Upper lobe of right lung (tissue), 1 donor: ENCODE results near the gene LAMC1. TPM values are rescaled to one million over a fixed set of nuclear protein-coding genes. Genes with fewer than 3 reads are reported as not detected.

Experiments used
- ATAC-seq: fragments of 200-7000 bp; cut with Tn5 transposase; one replicate; pipeline ENCODE4 v1.9.1; 2020; ENCODE audit warnings: mild to moderate bottlenecking, moderate library complexity
- DNase-seq: peaks from one replicate; pipeline ENCODE4 v3.0.0-alpha.2; 2020
- H3K27ac ChIP-seq: fragments of 200-600 bp; one replicate; pipeline ENCODE4 v1.8.0; 2022
- H3K27me3 ChIP-seq: fragments of 200-600 bp; one replicate; pipeline ENCODE4 v1.8.0; 2022; ENCODE audit warnings: mild to moderate bottlenecking
- H3K36me3 ChIP-seq: fragments of 200-600 bp; one replicate; pipeline ENCODE4 v1.8.0; 2022
- H3K4me1 ChIP-seq: fragments of 200-600 bp; one replicate; pipeline ENCODE4 v1.8.0; 2022
- H3K4me3 ChIP-seq: fragments of 200-600 bp; one replicate; pipeline ENCODE4 v1.8.0; 2022; ENCODE audit warnings: mild to moderate bottlenecking
- H3K9me3 ChIP-seq: fragments of 200-600 bp; one replicate; pipeline ENCODE4 v1.8.0; 2022
- CTCF ChIP-seq: fragments of 200-600 bp; IDR thresholded peaks from one replicate; pipeline ENCODE4 v1.8.0; 2022; ENCODE audit warnings: antibody characterized with exemption
- intact Hi-C: fragments of 100-400 bp; cut with DNase I; formaldehyde crosslinking; loops from one replicate; pipeline ENCODE4 v1.11.0; 2022
- total RNA-seq: library from RNA; stranded (reverse); fragmentation: NEBNext Ultra II Directional; extraction: Animal tissue kit (Norgen Biotek cat#: 25700); gene quantifications from one replicate; pipeline ENCODE4 v1.2.1, GENCODE V29; 2021
- donor health status: DM: no; HTN: yes; CAD: no; lungs with severe emphysema.

LAMC1 gene
- total RNA-seq, 1 donor from 2014 or later: 120 TPM

- H3K4me1 ChIP-seq: peaks cover 8% of the 10 kb centered on the region
- no peak for TF ChIP-seq CTCF
- H3K9me3 ChIP-seq: no peaks in the 10 kb centered on the region
- H3K4me3 ChIP-seq: no peak overlapping the region
- no peaks in the 10 kb centered on the region for H3K36me3 ChIP-seq
- DNase-seq (no peak), ATAC-seq (no peak)
- no peak overlapping the region for H3K27ac ChIP-seq
- no peaks in the 10 kb centered on the region for H3K27me3 ChIP-seq
- intact Hi-C loops: no loop called here
Measured at GRCh38 chr1:183175631-183176030, 152.4 kb downstream of the LAMC1 start.

GRCh38 chr1:183178545-183178944, 155.3 kb downstream of the LAMC1 start:
- ATAC-seq (no peak), DNase-seq (no peak)
- Histone ChIP-seq H3K4me3 (no peak overlapping the region), H3K4me1 (peaks cover 11% of the 10 kb centered on the region), H3K27me3 (no peaks in the 10 kb centered on the region), H3K9me3 (no peaks in the 10 kb centered on the region), H3K36me3 (no peaks in the 10 kb centered on the region), H3K27ac (no peak overlapping the region)
- no peak for TF ChIP-seq CTCF
- intact Hi-C loops: no loop called here

- no peak for TF ChIP-seq CTCF
Measured at GRCh38 chr1:183179033-183179432, 155.8 kb downstream of the LAMC1 start.

GRCh38 chr1:183180218-183180617, 157.0 kb downstream of the LAMC1 start:
- H3K27me3 ChIP-seq: no peaks in the 10 kb centered on the region
- peak overlapping the region; percentile 40 for H3K27ac ChIP-seq
- no peak for TF ChIP-seq CTCF
- no peaks in the 10 kb centered on the region for H3K9me3 ChIP-seq
- DNase-seq (no peak), ATAC-seq (peak; percentile 78)
- H3K4me1 ChIP-seq: peaks cover 11% of the 10 kb centered on the region
- no peak overlapping the region for H3K4me3 ChIP-seq
- no peaks in the 10 kb centered on the region for H3K36me3 ChIP-seq
- intact Hi-C loops: no loop called here

More at GRCh38 chr1:183179033-183179432, 155.8 kb downstream of the LAMC1 start:
- DNase-seq: no peak
- H3K9me3 ChIP-seq: no peaks in the 10 kb centered on the region
- H3K4me1 ChIP-seq: peaks cover 11% of the 10 kb centered on the region
- ATAC-seq: no peak
- H3K4me3 ChIP-seq: no peak overlapping the region
- no peaks in the 10 kb centered on the region for H3K36me3 ChIP-seq
- intact Hi-C loops: no loop called here
- H3K27me3 ChIP-seq: no peaks in the 10 kb centered on the region
- H3K27ac ChIP-seq: no peak overlapping the region

- ATAC-seq: peak; percentile 83
- intact Hi-C loops: no loop called here
- peak overlapping the region; percentile 40 for H3K27ac ChIP-seq
- H3K9me3 ChIP-seq: no peaks in the 10 kb centered on the region
- H3K27me3 ChIP-seq: no peaks in the 10 kb centered on the region
- no peak for DNase-seq
- no peaks in the 10 kb centered on the region for H3K36me3 ChIP-seq
- H3K4me3 ChIP-seq: no peak overlapping the region
- peaks cover 11% of the 10 kb centered on the region for H3K4me1 ChIP-seq
- no peak for TF ChIP-seq CTCF
Measured at GRCh38 chr1:183180634-183181056, 157.4 kb downstream of the LAMC1 start.

GRCh38 chr1:183185941-183186490, 162.8 kb downstream of the LAMC1 start, which contains the start of gene LAMC2:
LAMC2 (plus strand) TSS chr1:183186264; CDS start chr1:183186353, 89 bp downstream.
- H3K27me3 ChIP-seq: peaks cover 9% of the 10 kb centered on the region
- TF ChIP-seq CTCF: peak; percentile 26
- ATAC-seq (peak; percentile 97), DNase-seq (peak; percentile 81)
- H3K4me3 ChIP-seq: peak within 1 kb of the TSS; percentile 42
- no peaks in the 10 kb centered on the region for H3K9me3 ChIP-seq
- intact Hi-C loops: no loop called here
- H3K36me3 ChIP-seq: no peaks in the 10 kb centered on the region
- no peaks in the 10 kb centered on the region for H3K4me1 ChIP-seq
- peak within 1 kb of the TSS; percentile 60 for H3K27ac ChIP-seq
